Tibial artery (tissue), 4 donors: ENCODE results near the gene UBE3D.
"Not testable (repeated sequence)": the region's sequence is repeated elsewhere in the genome, so short reads cannot be mapped to it uniquely, and the experiment has no call there.

Experiments
- DNase-seq, 2 donors: peaks; one replicate each; pipeline ENCODE4 v3.0.0-alpha.2; 2019
- H3K27ac ChIP-seq, 2 donors: fragments of 200-600 bp; sonication (generic) in 1 of 2; 1 replicate in 1 of 2; 2 replicates in 1 of 2; pipeline ENCODE4 v1.5.1; 2018 to 2019; ENCODE audit warnings: mild to moderate bottlenecking in 1 of 2
- H3K27me3 ChIP-seq, 2 donors: fragments of 200-600 bp; sonication (generic) in 1 of 2; one replicate each; pipeline versions ENCODE4 v1.5.1 to v1.6.0; 2016 to 2019
- H3K36me3 ChIP-seq, 3 donors: fragments of 200-600 bp; sonication (generic) in 2 of 3; one replicate each; pipeline ENCODE4 v1.5.1; 2016 to 2019; ENCODE audit warnings: mild to moderate bottlenecking in 2 of 3
- H3K4me1 ChIP-seq, 4 donors: fragments of 200-600 bp; sonication (generic) in 2 of 4; 1 replicate in 3 of 4; 2 replicates in 1 of 4; pipeline ENCODE4 v1.5.1; 2016 to 2019
- H3K4me3 ChIP-seq, 2 donors: fragments of 200-600 bp; sonication (generic) in 1 of 2; 1 replicate in 1 of 2; 2 replicates in 1 of 2; pipeline ENCODE4 v1.5.1; 2018 to 2019; ENCODE audit warnings: mild to moderate bottlenecking in 2 of 2
- H3K9me3 ChIP-seq, 3 donors: fragments of 200-600 bp; sonication (generic) in 1 of 3; one replicate each; pipeline ENCODE4 v1.5.1; 2016 to 2019
- intact Hi-C: fragments of 100-400 bp; cut with DNase I; formaldehyde crosslinking; loops from one replicate; pipeline ENCODE4 v1.15.0; 2023; ENCODE audit warnings: low total_unique reads
- TF ChIP-seq, protein P1 (sequence below), 2 experiments: fragments of 200-600 bp in 1 of 2; fragments of 450-650 bp in 1 of 2; IDR thresholded peaks; one replicate each; pipeline ENCODE4 v1.5.1; 2017 to 2019; ENCODE audit warnings: antibody characterized with exemption in 2 of 2, mild to moderate bottlenecking in 1 of 2, moderate library complexity in 1 of 2

The UBE3D gene

DNA sequence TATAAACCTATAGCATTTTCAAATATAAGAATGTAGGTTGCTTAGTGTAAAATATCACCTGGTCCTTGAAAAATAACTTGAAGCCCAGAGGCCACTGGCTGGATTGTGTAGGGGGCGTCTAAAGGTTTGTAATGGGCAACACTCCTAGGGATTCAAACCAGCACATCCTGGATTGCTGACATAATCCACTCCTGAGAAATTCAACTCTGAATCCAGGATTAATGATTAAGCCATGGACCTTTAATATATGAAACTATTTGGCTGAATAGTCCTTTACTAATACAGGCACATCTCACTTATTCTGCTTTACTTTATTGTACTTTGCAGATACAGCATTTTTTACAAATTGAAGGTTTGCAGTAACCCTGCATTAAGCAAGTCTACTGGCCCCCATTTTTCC, 160.8 kb downstream of the UBE3D start:
- DNase-seq = no peak
- intact Hi-C loops = no loop called here
- Histone ChIP-seq H3K4me3 (no peak overlapping the region), H3K9me3 (no peaks in the 10 kb centered on the region), H3K27ac (no peak overlapping the region), H3K36me3 (no peaks in the 10 kb centered on the region), H3K4me1 (no peaks in the 10 kb centered on the region), H3K27me3 (no peaks in the 10 kb centered on the region)
- TF ChIP-seq, protein P1, sequence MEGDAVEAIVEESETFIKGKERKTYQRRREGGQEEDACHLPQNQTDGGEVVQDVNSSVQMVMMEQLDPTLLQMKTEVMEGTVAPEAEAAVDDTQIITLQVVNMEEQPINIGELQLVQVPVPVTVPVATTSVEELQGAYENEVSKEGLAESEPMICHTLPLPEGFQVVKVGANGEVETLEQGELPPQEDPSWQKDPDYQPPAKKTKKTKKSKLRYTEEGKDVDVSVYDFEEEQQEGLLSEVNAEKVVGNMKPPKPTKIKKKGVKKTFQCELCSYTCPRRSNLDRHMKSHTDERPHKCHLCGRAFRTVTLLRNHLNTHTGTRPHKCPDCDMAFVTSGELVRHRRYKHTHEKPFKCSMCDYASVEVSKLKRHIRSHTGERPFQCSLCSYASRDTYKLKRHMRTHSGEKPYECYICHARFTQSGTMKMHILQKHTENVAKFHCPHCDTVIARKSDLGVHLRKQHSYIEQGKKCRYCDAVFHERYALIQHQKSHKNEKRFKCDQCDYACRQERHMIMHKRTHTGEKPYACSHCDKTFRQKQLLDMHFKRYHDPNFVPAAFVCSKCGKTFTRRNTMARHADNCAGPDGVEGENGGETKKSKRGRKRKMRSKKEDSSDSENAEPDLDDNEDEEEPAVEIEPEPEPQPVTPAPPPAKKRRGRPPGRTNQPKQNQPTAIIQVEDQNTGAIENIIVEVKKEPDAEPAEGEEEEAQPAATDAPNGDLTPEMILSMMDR (IDR thresholded peaks at IDR 0.05) = no peak

DNA sequence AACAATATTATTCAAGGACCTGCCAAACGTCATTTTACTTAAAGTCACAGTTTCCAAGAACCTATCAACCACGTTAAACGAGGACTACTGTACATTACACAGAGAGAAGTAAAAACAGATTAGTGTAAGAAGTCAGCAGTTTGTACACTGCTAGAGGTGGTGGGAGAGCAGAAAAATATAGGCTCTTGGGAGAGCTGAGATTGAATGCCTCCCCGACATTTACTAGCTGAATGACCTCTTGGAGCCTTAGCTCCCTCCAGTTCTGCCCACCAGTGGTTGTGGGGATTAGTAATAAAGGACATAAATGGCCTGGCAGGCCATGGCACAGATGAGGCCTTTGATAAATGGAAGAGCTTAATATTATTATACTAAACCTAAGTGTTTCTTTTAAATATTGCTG, 161.4 kb downstream of the UBE3D start:
- TF ChIP-seq, protein P1 (IDR thresholded peaks at IDR 0.05) = no peak
- H3K36me3 ChIP-seq = no peaks in the 10 kb centered on the region
- no peaks in the 10 kb centered on the region for H3K9me3 ChIP-seq
- DNase-seq = no peak
- no peak overlapping the region for H3K27ac ChIP-seq
- no peaks in the 10 kb centered on the region for H3K27me3 ChIP-seq
- no peak overlapping the region for H3K4me3 ChIP-seq
- intact Hi-C loops = no loop called here
- no peaks in the 10 kb centered on the region for H3K4me1 ChIP-seq

DNA sequence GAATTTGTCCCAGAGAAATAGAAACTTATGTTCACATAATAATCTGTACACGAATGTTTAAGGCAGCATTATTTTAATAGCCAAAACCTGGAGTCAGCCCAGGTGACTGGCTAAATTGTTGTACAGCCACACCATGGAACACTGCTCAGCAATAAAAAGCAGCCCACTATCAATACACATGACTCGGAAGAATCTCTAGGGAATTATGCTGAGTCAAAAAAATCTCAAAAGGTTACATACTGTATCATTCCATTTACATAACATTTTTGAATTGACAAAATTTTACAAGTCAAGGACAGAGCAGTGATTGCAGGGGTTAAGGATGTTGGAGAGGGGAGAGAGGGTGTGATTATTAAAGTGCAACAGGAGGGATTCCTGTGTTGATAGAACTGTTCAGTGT, 163.4 kb downstream of the UBE3D start:
- intact Hi-C loops = no loop called here
- TF ChIP-seq, protein P1 (IDR thresholded peaks at IDR 0.05) = no peak

DNA sequence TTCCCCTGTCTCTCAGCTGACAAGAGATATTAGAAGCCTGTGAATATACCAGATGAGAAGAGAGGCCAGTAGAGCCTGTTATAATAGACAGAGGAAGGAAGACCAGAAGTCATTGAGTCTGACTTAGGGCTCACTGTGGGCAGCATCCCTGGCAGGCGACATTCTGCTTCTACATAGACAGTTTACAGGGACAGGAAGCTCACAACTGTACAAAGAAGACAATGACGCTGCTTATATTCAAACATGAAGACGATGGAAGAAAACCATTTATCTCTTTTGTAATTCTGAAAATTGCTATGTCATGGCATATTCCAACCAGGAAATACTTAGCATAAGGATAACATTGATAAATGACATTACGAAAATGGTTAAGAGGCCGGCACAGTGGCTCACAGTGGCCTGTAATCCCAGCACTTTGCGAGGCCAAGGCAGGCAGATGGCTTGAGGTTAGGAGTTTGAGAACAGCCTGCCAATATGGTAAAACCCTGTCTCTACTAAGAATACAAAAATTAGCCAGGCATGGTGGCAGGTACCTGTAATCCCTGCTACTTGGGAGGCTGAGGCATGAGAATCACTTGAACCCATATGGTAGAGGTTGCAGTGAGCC, 170.9 kb downstream of the UBE3D start:
- DNase-seq = no peak
- Histone ChIP-seq H3K9me3 (no peaks in the 10 kb centered on the region), H3K27ac (no peak overlapping the region), H3K36me3 (peaks cover 0 to 7% (median 4%) of the 10 kb centered on the region in 3 donors), H3K4me3 (no peak overlapping the region), H3K4me1 (no peaks in the 10 kb centered on the region), H3K27me3 (no peaks in the 10 kb centered on the region)
- TF ChIP-seq, protein P1 (IDR thresholded peaks at IDR 0.05) = no peak
- intact Hi-C loops = no loop called here

More for the DNA sequence above, 163.4 kb downstream of the UBE3D start:
- H3K4me3 ChIP-seq = no peak overlapping the region
- no peak for DNase-seq
- H3K36me3 ChIP-seq = no peaks in the 10 kb centered on the region
- no peaks in the 10 kb centered on the region for H3K27me3 ChIP-seq
- H3K9me3 ChIP-seq = no peaks in the 10 kb centered on the region
- no peaks in the 10 kb centered on the region for H3K4me1 ChIP-seq
- no peak overlapping the region for H3K27ac ChIP-seq

DNA sequence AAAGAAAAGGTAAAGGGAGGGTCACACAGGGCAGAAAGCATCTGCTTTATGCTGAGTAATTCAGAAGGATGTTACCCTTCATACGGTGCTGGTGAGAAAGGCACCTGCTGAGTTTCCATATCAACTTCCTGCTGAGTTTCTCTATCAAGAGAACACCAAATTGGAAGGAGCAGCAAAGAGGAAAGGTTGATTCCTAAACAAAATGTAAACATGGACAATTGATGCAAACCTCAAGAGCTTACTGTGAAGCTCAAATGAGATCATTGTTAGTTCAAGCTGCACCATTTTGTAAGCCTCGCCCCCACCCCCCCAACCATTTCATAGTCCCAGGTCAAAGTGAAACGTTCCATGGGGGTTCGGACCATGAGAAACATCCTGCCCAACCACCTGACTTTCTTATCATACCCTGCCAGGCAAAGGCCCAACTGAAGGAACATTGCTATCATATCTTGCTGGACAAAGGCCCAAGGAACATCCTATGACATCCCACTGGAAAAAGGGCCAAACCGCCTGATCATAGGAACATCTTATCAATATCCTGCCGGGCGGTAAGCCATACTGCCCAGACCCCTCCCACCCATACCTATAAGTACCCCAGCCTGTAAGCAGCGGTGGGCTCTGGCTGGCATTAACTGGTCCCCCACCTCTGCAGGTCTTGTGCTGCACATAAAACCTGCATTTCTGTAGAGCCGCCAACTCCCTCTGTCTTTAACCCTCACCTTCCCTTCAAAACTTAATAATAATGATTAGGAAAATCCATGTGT, 171.6 kb downstream of the UBE3D start:
- no peaks in the 10 kb centered on the region for H3K4me1 ChIP-seq
- intact Hi-C loops = no loop called here
- no peak for DNase-seq

DNA sequence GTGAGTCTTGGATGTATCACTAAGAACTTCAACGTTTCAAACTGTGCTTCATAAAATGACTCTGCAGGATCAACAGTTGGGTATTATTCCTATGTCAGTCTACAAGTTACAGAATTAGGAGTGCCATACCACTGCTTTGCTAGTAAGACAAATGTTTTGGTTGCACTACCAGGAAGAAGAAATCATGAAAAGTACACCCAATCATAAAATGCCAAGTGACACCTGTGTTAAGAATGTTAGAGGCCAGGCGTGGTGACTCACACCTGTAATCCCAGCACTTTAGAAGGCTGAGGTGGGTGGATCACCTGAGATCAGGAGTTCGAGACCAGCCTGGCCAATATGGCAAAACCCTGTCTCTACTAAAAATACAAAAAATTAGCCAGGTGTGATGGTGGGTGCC, 174.1 kb downstream of the UBE3D start:
- H3K27ac ChIP-seq, H3K27me3 ChIP-seq, DNase-seq, intact Hi-C loops, H3K36me3 ChIP-seq, H3K9me3 ChIP-seq, H3K4me1 ChIP-seq, H3K4me3 ChIP-seq: not testable (repeated sequence)

More for the DNA sequence above, 171.6 kb downstream of the UBE3D start:
- no peak overlapping the region for H3K27ac ChIP-seq
- no peak overlapping the region for H3K4me3 ChIP-seq
- no peaks in the 10 kb centered on the region for H3K27me3 ChIP-seq
- peaks cover 0 to 7% (median 4%) of the 10 kb centered on the region in 3 donors for H3K36me3 ChIP-seq
- H3K9me3 ChIP-seq = no peaks in the 10 kb centered on the region
- TF ChIP-seq, protein P1 (IDR thresholded peaks at IDR 0.05) = no peak
